ENCODE measurements around the gene ITPK1.
A peak's percentile ranks its signal among the peaks of the same experiment; 100 is the strongest.
"Not testable (repeated sequence)": the region's sequence is repeated elsewhere in the genome, so short reads cannot be mapped to it uniquely, and the experiment has no call there.

ITPK1 gene

DNA sequence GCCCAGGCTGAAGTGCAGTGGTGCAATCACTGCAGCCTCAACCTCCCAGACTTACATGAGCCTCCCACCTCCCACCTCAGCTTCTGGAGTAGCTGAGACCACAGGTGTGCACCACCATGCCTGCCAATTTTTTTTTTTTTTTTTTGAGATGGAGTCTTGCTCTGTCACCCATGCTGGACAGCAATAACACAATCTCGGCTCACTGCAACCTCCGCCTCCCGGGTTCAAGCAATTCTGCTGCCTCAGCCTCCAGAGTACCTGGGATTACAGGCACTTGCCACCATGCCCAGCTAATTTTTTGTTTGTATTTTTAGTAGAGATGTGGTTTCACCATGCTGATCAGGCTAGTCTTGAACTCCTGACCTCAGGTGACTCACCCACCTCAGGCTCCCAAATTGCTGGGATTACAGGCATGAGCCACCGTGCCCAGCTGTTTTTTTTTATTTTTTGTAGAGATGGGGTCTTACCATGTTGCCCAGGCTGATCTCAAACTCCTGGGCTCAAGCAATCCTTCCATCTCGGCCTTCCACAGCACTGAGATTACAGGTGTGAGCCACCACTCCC, 15.6 kb upstream of the ITPK1 start:
- not testable (repeated sequence) for DNase-seq (ENCODE audit: low read depth)

GRCh38 chr14:93128725-93129459, 13.2 kb upstream of the ITPK1 start:
- no peak for DNase-seq (ENCODE audit: low read depth)

DNA sequence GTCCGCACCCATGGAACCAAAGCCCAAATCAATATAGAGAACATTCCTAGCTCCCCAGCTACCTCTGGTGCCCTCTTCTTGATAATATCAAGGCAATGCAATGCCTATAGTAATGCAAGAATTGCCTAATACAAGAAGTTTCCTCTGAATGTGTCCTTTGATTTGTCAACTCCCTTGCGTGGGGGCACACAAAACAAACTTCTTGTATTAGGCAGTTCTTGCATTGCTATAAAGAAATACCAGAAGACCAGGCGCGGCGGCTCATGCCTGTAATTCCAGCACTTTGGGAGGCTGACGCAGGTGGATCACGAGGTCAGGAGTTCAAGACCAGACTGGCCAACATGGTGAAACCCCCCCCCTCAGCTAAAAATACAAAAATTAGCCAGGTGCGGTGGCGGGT, 10.4 kb upstream of the ITPK1 start:
- no peak for DNase-seq (ENCODE audit: low read depth)

- DNase-seq (ENCODE audit: low read depth), result no peak
Measured at GRCh38 chr14:93122826-93123225, 7.1 kb upstream of the ITPK1 start.

DNA sequence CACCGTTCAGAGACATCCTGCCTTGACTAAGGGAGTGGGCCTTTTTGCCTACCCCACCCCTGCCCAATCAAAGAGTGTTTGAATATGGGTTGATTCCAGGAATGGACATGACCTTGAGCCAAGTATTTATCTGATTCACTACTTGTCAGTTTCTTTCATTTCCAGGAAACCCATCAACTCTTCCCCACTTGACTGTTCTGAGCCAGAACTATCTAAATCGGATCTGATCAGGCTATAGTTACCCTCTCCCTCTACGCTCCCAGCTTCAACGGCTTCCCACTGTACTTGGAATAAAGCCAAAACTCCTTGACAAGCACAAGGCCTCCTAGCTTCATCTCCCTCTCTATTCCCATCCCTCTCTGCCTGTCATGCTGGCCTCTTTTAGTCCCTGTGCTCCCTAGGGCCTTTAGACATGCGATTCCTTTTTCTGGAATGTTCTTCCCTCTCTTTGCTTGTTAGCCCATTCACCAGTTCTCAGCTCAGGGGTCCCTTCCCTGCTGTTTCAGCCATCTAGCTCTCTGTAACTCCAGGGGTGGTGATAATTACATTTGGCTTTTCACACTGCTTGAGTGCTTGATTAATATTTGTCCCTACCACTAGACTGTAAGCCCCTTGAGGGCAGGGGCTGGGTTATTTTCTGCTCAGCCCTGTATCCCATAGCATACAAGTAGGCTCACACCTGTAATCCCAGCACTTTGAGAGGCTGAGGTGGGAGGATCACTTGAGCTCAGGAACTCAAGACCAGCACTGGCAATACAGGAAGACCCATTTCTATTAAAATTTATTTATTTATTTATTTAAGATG, 5.5 kb upstream of the ITPK1 start:
- DNase-seq (ENCODE audit: low read depth), result no peak

DNA sequence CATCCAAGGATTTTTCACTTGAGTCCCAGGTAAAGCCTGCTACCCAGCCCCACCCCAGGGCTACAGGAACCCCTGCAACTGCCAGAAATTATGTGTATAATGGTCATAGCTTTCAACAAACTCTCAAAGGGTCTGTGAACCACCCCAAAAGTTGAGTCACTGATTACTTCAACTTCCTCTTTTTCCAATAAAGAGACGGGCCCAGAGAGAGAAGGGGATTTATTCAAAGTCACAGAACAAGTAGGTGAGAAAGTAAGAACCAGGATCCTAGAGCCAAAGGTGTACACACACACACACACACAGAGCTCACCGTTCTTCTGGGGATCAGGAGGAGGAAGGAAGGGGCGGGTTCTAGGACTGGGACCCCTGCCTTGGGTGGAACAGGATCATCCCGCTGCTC, 4.8 kb upstream of the ITPK1 start:
- no peak for DNase-seq (ENCODE audit: low read depth)

GRCh38 chr14:93116676-93117200, 1.0 kb upstream of the ITPK1 start:
- no peak for DNase-seq (ENCODE audit: low read depth)

GRCh38 chr14:93115069-93115820, 480 bp downstream of the ITPK1 start:
- DNase-seq (ENCODE audit: low read depth), result peak; percentile 54

DNA sequence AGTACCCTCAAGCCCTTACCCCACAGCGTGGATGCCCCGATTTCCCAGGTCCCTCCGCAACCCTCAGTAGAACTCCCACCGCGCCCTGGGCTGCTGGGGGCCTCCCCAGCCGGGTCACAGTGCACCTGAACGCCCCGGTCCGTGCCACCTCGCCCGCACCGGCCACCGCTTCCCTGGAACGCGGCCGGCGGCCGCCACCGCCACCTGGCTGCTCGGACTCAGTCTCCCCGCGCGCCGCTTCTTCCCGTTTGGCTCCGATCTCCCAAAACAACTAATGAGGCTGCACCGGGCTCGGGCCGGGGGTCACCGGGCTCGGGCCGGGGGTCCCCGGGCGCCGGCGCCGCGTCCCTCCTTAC, 1.0 kb downstream of the ITPK1 start:
- no peak for DNase-seq (ENCODE audit: low read depth)

DNA sequence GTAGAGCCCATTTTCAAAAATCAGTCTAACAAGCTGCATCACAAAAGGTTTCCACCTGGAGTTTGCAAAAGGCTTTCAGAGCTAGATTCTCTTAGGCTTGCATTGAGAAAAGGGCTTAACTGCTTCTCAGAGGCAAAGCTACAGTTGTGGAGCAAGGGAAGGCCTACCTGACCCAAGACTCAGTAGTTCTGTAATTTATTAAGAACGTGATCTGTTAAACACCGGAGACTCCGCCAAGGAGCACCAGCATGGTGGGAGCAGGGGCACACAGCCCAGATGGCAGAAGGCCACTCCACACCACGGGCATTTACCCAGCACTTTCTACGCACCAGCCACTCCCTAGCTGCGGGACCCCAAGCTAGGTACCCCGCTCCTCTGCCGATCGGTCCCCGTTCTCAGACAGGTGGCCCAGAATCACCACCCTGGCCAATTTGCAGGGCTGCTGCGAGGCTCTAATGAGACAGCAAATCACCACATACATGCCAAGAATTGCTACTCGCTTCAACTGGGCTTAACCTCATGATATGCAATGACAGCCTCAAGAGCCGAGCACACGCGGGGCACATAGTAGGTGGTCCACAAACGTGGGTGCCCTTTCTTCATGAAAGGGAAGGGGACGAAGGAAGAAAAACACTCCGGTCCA, 1.5 kb downstream of the ITPK1 start:
- no peak for DNase-seq (ENCODE audit: low read depth)

- no peak for DNase-seq (ENCODE audit: low read depth)
Measured at GRCh38 chr14:93113678-93114067, 2.1 kb downstream of the ITPK1 start.

GRCh38 chr14:93112891-93113677, 2.6 kb downstream of the ITPK1 start:
- DNase-seq (ENCODE audit: low read depth), result peak; percentile 34

DNA sequence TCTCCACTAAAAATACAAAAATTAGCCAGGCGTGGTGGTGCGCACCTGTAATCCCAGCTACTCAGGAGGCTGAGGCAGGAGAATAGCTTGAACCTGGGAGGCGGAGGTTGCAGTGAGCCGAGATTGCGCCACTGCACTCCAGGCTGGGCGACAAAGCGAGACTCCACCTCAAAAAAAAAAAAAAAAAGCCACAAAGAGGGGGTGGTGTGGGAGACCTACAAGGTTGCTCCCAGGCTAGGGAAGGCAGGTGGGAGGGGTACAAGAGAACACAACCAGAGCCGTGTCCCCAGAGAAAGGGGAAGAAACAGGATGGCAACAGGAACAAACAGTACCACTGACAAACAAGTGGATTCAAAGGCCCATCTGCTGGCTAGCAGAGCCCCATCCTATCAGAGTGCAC, 4.2 kb downstream of the ITPK1 start:
- DNase-seq (ENCODE audit: low read depth), result not testable (repeated sequence)

DNA sequence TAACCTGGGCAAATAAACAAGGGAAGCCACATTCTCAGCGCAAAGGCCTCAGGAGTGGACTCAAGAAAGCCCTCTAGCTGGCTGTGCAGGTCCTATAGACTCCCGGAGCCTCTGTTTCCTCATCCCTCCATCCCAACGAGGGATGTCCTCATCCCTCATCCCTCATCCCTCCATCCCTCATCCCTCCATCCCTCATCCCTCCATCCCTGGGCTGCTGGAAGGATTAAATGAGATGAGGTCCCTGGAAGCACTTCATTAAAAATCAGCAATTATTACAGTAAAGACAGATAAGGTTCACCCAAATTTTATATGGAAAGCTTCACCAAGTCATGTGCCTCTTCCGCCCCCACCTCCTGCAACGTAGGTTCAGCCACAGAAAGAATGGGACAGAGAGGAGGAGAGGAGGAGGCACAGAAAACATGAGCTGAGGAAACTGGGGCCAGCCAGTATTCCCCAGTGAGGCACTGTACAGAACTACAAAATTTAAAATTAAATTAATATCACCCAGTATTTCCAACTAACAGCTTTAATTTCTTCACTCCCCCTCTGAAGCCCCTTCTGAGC, 4.8 kb downstream of the ITPK1 start:
- no peak for DNase-seq (ENCODE audit: low read depth)

DNA sequence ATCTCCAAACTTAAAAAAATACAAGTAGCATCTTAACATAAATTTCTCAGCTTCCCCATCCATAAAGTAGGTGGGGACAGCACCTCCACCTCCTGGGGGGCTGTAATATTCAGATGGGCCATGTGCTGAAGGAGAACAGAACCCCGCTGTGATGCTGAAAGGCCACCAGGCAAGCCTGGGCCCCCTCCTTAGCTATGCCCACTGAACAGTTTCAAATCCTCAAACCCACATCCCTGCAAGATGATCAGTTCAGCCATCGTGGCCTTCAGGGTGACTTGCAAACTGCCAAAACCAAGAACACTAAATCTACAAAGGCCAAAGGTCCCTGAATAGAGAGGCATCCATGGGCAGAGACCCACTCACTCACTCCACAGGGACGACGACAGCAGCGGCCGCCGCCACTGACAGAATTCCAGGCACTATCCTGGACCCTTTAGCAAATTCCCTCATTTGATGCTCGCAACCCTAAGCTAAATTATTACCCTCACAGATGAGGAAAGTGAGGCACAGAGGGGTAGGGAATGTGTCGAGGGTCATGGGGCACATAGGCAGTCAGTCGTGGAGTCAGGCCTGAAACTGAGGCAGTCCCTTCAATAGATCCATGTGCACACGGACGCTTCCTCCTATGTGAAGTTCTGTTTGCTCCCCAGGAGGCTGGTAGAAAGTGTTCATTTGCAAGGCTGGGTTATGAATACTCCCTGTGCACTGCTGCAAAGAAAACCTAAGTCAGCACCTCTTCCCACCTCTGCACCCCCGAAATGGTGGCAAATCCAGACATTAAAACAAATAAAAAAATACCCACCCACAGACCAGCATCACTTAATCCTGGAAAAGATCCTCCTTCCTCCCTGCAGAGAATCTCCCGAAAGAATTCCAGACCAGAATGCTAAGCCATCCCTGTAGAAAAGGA, 5.9 kb downstream of the ITPK1 start:
- DNase-seq (ENCODE audit: low read depth), result no peak

DNA sequence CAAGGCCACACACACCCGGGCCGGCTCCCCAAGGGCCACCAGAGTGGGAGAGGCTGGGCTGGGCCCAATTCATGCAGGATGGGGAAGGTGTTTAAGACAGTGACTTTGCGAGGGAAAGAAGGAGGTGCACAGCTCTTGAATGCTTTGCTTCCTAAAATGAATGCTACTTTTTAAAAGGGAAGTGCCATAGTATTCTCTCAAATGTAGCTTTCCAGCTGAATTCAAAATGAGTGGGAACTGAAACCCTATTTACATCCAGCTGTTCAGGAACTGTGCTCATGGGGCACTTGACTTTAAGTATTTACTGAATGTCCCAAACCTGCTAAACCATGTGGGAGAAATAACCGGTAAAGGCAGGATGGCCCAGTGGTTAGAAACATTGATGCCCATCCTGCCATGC, 7.6 kb downstream of the ITPK1 start:
- no peak for DNase-seq (ENCODE audit: low read depth)

DNA sequence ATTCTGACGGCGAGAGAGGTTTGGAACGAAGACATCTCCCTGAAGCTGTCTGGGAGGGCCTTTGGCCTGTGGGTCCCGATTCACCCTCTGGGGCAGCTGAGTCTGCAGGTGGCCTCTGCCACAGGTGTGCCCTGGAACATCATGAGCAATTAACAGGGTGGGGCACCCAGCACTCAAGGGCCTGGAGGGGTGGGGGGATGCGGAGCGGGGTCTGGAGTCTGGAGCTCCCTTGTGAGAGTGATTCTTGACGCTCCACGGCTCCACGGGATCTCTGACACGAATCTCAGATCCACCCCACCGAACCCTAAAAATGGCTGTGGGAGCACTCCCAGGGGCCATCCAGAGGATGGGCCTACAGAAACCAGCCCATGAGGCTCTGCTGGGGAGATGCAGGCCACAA, 8.3 kb downstream of the ITPK1 start:
- no peak for DNase-seq (ENCODE audit: low read depth)

DNA sequence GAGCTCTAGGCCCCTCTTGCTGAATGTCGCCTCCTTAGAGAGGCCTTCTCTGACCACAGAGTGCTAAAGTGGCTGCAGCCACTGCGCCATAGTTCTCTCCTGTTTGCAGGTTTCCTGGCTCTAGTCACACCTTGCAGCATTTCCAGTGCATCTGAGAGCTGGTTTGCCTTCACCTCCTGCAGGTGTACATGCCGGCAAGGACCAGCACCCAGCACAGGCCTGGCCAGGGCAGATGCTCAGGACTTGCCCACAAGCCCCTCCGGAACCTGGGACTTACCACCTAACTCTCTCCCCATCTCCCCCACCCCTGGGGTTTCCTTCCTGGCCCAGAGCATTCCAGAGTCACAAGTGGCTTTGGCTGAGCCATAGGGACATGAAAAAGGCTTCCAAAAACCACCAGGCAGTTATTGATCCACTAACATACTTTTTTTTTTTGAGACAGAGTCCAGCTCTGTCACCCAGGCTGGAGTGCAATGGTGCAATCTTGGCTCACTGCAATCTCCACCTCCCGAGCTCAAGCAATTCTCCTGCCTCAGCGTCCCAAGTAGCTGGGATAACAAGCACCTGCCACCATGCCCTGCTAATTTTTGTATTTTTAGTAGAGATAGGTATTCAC, 9.1 kb downstream of the ITPK1 start:
- no peak for DNase-seq (ENCODE audit: low read depth)

GRCh38 chr14:93105856-93106255, 9.9 kb downstream of the ITPK1 start:
- DNase-seq (ENCODE audit: low read depth), result not testable (repeated sequence)
